Lower lobe of right lung (tissue), 2 donors: ENCODE measurements around the gene NUAK1. TPM values are rescaled to one million over a fixed set of nuclear protein-coding genes. Genes with fewer than 3 reads are reported as not detected.

Experiments
- ATAC-seq, 2 donors: fragments of 200-7000 bp; cut with Tn5 transposase; one replicate each; pipeline ENCODE4 v1.9.1; 2020 to 2022; ENCODE audit warnings: mild to moderate bottlenecking in 2 of 2, moderate library complexity in 2 of 2
- DNase-seq: peaks from one replicate; pipeline ENCODE4 v3.0.0-alpha.2; 2020
- H3K27ac ChIP-seq: fragments of 200-600 bp; one replicate; pipeline ENCODE4 v1.8.0; 2022
- H3K27me3 ChIP-seq: fragments of 200-600 bp; one replicate; pipeline ENCODE4 v1.8.0; 2022; ENCODE audit warnings: low read depth
- H3K36me3 ChIP-seq: fragments of 200-600 bp; one replicate; pipeline ENCODE4 v1.8.0; 2022; ENCODE audit warnings: mild to moderate bottlenecking
- H3K4me1 ChIP-seq: fragments of 200-600 bp; one replicate; pipeline ENCODE4 v1.8.0; 2022
- H3K4me3 ChIP-seq: fragments of 200-600 bp; one replicate; pipeline ENCODE4 v1.8.0; 2022; ENCODE audit warnings: mild to moderate bottlenecking
- H3K9me3 ChIP-seq: fragments of 200-600 bp; one replicate; pipeline ENCODE4 v1.8.0; 2022
- intact Hi-C: fragments of 100-400 bp; cut with DNase I; formaldehyde crosslinking; loops from one replicate; pipeline ENCODE4 v1.11.0; 2022
- total RNA-seq: library from RNA; stranded (reverse); fragmentation: NEBNext Ultra II Directional; extraction: Animal tissue kit (Norgen Biotek cat#: 25700); gene quantifications from one replicate; pipeline ENCODE4 v1.2.1, GENCODE V29; 2021
- TF ChIP-seq, protein P1 (sequence below): fragments of 200-600 bp; IDR thresholded peaks from one replicate; pipeline ENCODE4 v1.8.0; 2022; ENCODE audit warnings: antibody characterized with exemption, mild to moderate bottlenecking
- donor health status: DM: no; HTN: yes; CAD: no; lungs with severe emphysema.

NUAK1 gene
- total RNA-seq, 1 donor from 2014 or later = 17.5 TPM

DNA sequence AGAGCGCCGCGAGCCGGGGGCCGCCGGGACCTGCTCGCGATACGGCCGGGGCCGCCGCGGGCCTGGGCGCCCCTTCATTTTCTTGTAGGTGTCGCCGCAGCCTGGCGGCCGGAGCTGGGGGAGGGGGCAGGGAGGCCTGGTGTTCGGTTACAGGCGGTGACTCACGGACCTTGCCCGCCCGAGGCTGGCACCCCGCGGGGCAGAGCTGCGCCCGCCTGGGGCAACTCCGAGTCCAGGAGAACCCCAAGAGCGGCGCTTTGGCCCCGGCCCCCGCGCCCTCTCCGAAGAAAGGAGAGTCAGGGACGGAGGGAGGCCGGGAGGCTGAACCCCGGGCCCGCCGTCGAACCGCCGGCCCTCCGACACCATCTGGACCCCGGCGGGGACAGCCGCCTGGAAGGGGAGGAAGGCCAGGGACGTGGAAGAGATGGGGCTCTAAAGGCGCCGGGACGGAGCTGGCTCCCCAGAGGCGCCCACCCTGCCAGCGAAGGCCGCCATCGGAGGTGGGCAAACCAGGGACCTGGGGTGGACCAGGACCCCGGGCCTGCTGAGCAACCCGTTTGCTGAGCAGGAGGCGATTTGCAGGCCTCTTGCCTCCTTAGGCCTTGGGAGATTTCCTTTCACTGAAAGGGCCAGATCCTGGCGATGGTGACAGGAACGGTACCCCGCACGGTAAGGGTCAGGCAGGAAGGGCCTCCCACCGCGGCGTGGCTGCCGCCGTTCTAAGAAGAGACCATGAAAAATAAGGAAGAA is 843 bp upstream of the NUAK1 start:
- TF ChIP-seq, protein P1, sequence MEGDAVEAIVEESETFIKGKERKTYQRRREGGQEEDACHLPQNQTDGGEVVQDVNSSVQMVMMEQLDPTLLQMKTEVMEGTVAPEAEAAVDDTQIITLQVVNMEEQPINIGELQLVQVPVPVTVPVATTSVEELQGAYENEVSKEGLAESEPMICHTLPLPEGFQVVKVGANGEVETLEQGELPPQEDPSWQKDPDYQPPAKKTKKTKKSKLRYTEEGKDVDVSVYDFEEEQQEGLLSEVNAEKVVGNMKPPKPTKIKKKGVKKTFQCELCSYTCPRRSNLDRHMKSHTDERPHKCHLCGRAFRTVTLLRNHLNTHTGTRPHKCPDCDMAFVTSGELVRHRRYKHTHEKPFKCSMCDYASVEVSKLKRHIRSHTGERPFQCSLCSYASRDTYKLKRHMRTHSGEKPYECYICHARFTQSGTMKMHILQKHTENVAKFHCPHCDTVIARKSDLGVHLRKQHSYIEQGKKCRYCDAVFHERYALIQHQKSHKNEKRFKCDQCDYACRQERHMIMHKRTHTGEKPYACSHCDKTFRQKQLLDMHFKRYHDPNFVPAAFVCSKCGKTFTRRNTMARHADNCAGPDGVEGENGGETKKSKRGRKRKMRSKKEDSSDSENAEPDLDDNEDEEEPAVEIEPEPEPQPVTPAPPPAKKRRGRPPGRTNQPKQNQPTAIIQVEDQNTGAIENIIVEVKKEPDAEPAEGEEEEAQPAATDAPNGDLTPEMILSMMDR = no peak
- Histone ChIP-seq H3K36me3 (no peaks in the 10 kb centered on the region), H3K27me3 (peaks cover 56% of the 10 kb centered on the region), H3K9me3 (no peaks in the 10 kb centered on the region), H3K27ac (peak overlapping the region; percentile 88), H3K4me3 (peak overlapping the region; percentile 71), H3K4me1 (peaks cover 25% of the 10 kb centered on the region)
- intact Hi-C loops = loop anchor here (5.0 kb wide), 1 partner anchor 717 kb away; no protein-coding TSS in a partner anchor
- ATAC-seq (peak; percentile 85 to 90), DNase-seq (peak; percentile 76)

DNA sequence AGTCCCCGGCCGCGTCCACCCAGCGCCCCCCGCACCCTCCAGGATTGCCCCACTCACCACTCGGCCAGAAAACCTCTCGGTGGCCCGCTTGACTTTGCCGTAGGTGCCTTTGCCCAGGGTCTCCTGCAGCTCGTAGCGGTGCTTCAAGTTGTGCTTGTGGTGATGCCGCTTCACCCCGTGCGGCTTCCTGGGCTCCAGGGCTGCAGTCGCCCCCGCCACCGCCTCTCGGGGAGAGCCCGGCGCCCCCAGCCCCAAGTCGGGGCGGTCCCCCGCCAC is 459 bp downstream of the NUAK1 start:
- Histone ChIP-seq H3K9me3 (no peaks in the 10 kb centered on the region), H3K4me3 (peak overlapping the region; percentile 71), H3K27me3 (peaks cover 56% of the 10 kb centered on the region), H3K27ac (peak overlapping the region; percentile 88), H3K36me3 (no peaks in the 10 kb centered on the region), H3K4me1 (peaks cover 30% of the 10 kb centered on the region)
- TF ChIP-seq, protein P1 = no peak
- intact Hi-C loops = loop anchor here (5.0 kb wide), 1 partner anchor 716 kb away; no protein-coding TSS in a partner anchor
- DNase-seq = no peak
- ATAC-seq = peak in 1 of 2 donors; percentile 2

DNA sequence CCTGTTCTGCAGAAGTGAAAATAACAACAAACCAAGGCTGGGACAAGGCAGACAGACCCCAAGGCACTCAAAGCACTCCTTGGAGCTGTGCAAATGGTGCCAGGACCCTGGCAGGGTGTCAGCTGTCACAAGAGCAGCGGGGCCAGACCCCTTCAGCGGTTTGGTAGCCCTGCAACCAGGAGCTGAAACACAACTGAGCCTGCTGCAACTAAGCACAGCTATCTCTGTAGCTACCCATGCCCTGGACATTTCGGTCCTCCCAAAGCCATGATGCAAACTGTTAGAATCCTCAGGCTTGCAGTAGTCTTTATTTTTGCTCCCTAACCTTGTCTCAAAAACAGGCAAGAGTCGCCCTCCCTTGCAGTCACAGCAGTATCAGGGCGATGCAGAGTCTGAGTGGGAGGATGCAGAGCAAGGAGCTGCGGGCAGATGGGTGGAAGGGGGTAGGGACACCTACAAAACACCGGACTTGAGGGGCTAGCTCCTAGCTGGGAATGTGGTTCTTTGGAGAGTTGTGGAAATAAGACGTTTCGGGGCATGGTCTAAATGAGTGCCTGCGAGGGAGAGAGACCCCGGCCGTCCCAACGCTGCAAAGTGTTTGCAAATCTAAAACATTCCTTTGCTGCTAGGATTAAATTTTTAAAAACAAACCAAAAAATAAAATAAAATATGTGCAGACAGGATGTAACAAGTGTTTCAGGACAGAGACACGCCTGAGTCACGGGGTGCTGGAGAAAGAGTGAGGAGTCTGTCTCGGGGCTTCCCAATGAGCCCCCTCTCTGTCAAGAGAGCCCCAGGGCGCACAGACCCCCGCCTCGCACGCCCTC is 1.0 kb downstream of the NUAK1 start:
- ATAC-seq = no peak

DNA sequence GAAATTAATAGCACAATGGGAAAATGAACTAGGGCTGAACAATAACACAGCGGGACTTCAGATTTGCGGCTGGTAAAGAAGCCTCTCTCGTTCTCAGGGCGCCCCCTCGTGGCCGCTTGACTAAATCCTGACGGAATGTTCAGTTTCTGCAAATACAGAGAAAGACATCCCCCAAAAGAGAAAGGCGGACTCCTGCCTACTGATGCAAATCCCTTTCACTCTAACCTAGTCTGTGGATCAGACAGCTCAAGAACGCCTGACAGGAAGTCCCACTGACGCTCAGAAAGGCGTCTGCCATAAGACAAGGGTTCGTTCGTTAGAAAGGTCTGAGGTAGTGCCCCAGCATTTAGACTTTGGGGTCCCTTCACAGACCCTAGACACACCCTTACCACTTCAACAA is 2.5 kb downstream of the NUAK1 start:
- peaks cover 55% of the 10 kb centered on the region for H3K27me3 ChIP-seq
- peak overlapping the region; percentile 71 for H3K4me3 ChIP-seq
- peaks cover 46% of the 10 kb centered on the region for H3K4me1 ChIP-seq
- no peaks in the 10 kb centered on the region for H3K36me3 ChIP-seq
- intact Hi-C loops = loop anchor here (5.0 kb wide), 1 partner anchor 714 kb away; no protein-coding TSS in a partner anchor
- ATAC-seq (peak; percentile 40 to 44), DNase-seq (peak; percentile 88)
- TF ChIP-seq, protein P1 = peak; percentile 85
- peak overlapping the region; percentile 88 for H3K27ac ChIP-seq
- H3K9me3 ChIP-seq = no peaks in the 10 kb centered on the region

More for the DNA sequence above, 1.0 kb downstream of the NUAK1 start:
- peak overlapping the region; percentile 88 for H3K27ac ChIP-seq
- TF ChIP-seq, protein P1 = no peak
- H3K9me3 ChIP-seq = no peaks in the 10 kb centered on the region
- H3K4me1 ChIP-seq = peaks cover 35% of the 10 kb centered on the region
- intact Hi-C loops = loop anchor here (5.0 kb wide), 1 partner anchor 715 kb away; no protein-coding TSS in a partner anchor
- no peak for DNase-seq
- no peaks in the 10 kb centered on the region for H3K36me3 ChIP-seq
- peaks cover 56% of the 10 kb centered on the region for H3K27me3 ChIP-seq
- peak overlapping the region; percentile 71 for H3K4me3 ChIP-seq

DNA sequence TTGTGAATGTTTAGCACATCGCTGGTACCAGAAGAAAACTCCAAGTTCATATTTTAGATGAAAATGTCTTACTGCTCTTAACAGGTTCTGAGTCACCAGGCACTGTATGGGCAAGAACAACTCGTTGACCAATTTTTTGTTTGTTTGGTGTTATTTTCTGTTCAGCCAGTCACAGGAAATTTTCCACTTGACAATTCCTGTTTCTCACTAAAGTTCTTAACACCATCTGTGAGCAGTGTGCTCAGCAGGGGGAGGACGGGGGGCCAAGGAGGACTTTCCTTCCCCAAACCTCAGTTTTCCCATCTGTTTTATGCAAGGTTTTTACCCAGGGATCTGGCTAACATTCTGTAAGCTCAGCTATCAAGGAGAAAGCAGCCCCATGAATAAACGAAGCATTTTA is 3.0 kb downstream of the NUAK1 start:
- DNase-seq (no peak), ATAC-seq (no peak)
- Histone ChIP-seq H3K4me1 (peaks cover 47% of the 10 kb centered on the region), H3K9me3 (no peaks in the 10 kb centered on the region), H3K27me3 (peaks cover 51% of the 10 kb centered on the region), H3K27ac (peak overlapping the region; percentile 88), H3K36me3 (no peaks in the 10 kb centered on the region), H3K4me3 (peak overlapping the region; percentile 71)
- intact Hi-C loops = loop anchor here (5.0 kb wide), 1 partner anchor 713 kb away; no protein-coding TSS in a partner anchor
- TF ChIP-seq, protein P1 = no peak
